HepG2 (cell line): ENCODE results near the gene ALDH16A1. TPM values are rescaled to one million over a fixed set of nuclear protein-coding genes. Genes with fewer than 3 reads are reported as not detected.

Experiments
- ATAC-seq: fragments of 200-7000 bp; cut with Tn5 transposase; 3 replicates; pipeline ENCODE4 v1.9.1; 2020; ENCODE audit warnings: mild to moderate bottlenecking, moderate library complexity
- BruUV-seq: library from RNA; stranded (reverse); fragments of 400-500 nt; replicated peaks from 2 replicates; lab custom pipeline; 2021; lab: Mats Ljungman, UMichigan
- CTCF ChIA-PET: fragments of 300-600 bp; formaldehyde crosslinking; extraction: SDS; loops from one replicate; lab custom pipeline; 2021; ENCODE audit warnings: low total read pairs, inconsistent platforms, low intra/inter-chr PET ratio; lab: Yijun Ruan, JAX
- POLR2A ChIA-PET: fragments of 350-600 bp; sonication (Branson Sonifier 250); formaldehyde crosslinking; loops from one replicate; lab custom pipeline; 2020; ENCODE audit warnings: antibody characterized with exemption, inconsistent platforms; lab: Yijun Ruan, JAX
- DNase-seq: peaks from one replicate; pipeline ENCODE4 v3.0.0-alpha.2; 2015; ENCODE audit warnings: low spot score
- FAIRE-seq: peaks from 3 replicates; lab custom pipeline; 2011; peaks lifted over from hg19 to GRCh38; lab: Jason Lieb, UNC
- H2AFZ ChIP-seq: one replicate; pipeline ENCODE4 v1.6.1; 2011; ENCODE audit warnings: low read length, inconsistent platforms
- H3K27ac ChIP-seq: fragments of 300-600 bp; 3 replicates; pipeline ENCODE4 v1.8.0; 2011; ENCODE audit warnings: mixed run types, mild to moderate bottlenecking, mixed read lengths, low read length, inconsistent platforms; ENCODE audit not compliant: insufficient read depth; ENCODE audit errors: extremely low read length
- H3K27me3 ChIP-seq, 2 experiments: fragments of 200-600 bp in 1 of 2; 2 replicates in 1 of 2; 3 replicates in 1 of 2; pipeline versions ENCODE4 v1.6.0 to v1.8.0; 2011; ENCODE audit warnings: low read length in 2 of 2, mild to moderate bottlenecking in 2 of 2, moderate library complexity in 2 of 2, inconsistent platforms in 1 of 2; ENCODE audit not compliant: insufficient read depth in 2 of 2, control insufficient read depth in 1 of 2
- H3K36me3 ChIP-seq, 2 experiments: fragments of 200-600 bp in 1 of 2; replicated peaks in 1 of 2; 2 replicates in 1 of 2; 3 replicates in 1 of 2; pipeline versions ENCODE4 v1.5.1 to v1.8.0; 2011; ENCODE audit warnings: low read length in 2 of 2, inconsistent platforms in 1 of 2; ENCODE audit not compliant: insufficient read depth in 2 of 2, control insufficient read depth in 1 of 2
- H3K4me1 ChIP-seq: 2 replicates; pipeline ENCODE4 v1.5.1; 2012; ENCODE audit warnings: low read length, inconsistent platforms; ENCODE audit not compliant: insufficient read depth
- H3K4me2 ChIP-seq: 2 replicates; pipeline ENCODE4 v1.6.0; 2011; ENCODE audit warnings: low read depth, low read length, inconsistent platforms
- H3K4me3 ChIP-seq, 3 experiments: fragments of 200-600 bp in 1 of 3; sonication (generic), shearing (Covaris generic) in 1 of 3; replicated peaks in 1 of 3; 2 replicates each; pipeline ENCODE4 v1.5.1; 2011 to 2016; ENCODE audit warnings: low read length in 3 of 3, inconsistent platforms in 2 of 3, low read depth in 2 of 3, mild to moderate bottlenecking in 2 of 3, control low read depth in 1 of 3, mixed read lengths in 1 of 3; ENCODE audit not compliant: insufficient read depth in 1 of 3
- H3K79me2 ChIP-seq: one replicate; pipeline ENCODE4 v1.6.1; 2011; ENCODE audit warnings: low read length, inconsistent platforms; ENCODE audit not compliant: insufficient read depth
- H3K9ac ChIP-seq: 2 replicates; pipeline ENCODE4 v1.6.0; 2011; ENCODE audit warnings: mild to moderate bottlenecking, low read depth, low read length, inconsistent platforms; ENCODE audit not compliant: insufficient read depth
- H3K9me3 ChIP-seq: 2 replicates; pipeline ENCODE4 v1.5.1; 2012; ENCODE audit warnings: mild to moderate bottlenecking, low read length
- H4K20me1 ChIP-seq: 2 replicates; pipeline ENCODE4 v1.6.0; 2011; ENCODE audit warnings: inconsistent platforms, mild to moderate bottlenecking, low read length, moderate library complexity; ENCODE audit not compliant: insufficient read depth
- AKAP8 ChIP-seq: sonication (generic); formaldehyde crosslinking; IDR thresholded peaks from 2 replicates; pipeline ENCODE4 v1.5.1; 2020; ENCODE audit warnings: mild to moderate bottlenecking, missing genetic modification reagents
- ATF4 ChIP-seq, 2 experiments: fragments of 450-650 bp in 1 of 2; sonication (generic) in 1 of 2; formaldehyde crosslinking; IDR thresholded peaks; 2 replicates each; pipeline versions ENCODE4 v1.5.0 to v1.8.0; 2020 to 2022; ENCODE audit warnings: mild to moderate bottlenecking in 1 of 2, missing genetic modification reagents in 1 of 2
- FOXP1 ChIP-seq, 2 experiments: fragments of 450-650 bp in 1 of 2; IDR thresholded peaks; 2 replicates each; pipeline ENCODE4 v1.6.1; 2017 to 2018; ENCODE audit warnings: antibody characterized with exemption in 1 of 2
- KLF16 ChIP-seq, 2 experiments: sonication (generic) in 1 of 2; formaldehyde crosslinking in 1 of 2; IDR thresholded peaks; 2 replicates each; pipeline versions ENCODE4 v1.6.1 to v1.8.0; 2016 to 2023; ENCODE audit warnings: missing genetic modification reagents in 2 of 2, missing compliant biosample characterization in 1 of 2
- MED1 ChIP-seq: sonication (generic); formaldehyde crosslinking; IDR thresholded peaks from 2 replicates; pipeline ENCODE4 v1.4.0; 2020; ENCODE audit warnings: missing genetic modification reagents
- MTA3 ChIP-seq: sonication (generic); formaldehyde crosslinking; IDR thresholded peaks from 2 replicates; pipeline ENCODE4 v1.4.0; 2020; ENCODE audit warnings: missing genetic modification reagents
- MXD4 ChIP-seq: IDR thresholded peaks from 2 replicates; pipeline ENCODE4 v1.6.1; 2016; ENCODE audit warnings: mild to moderate bottlenecking, missing biosample characterization, missing genetic modification reagents
- NBN ChIP-seq: fragments of 450-650 bp; conservative IDR thresholded peaks from 2 replicates; pipeline ENCODE4 v1.6.1; 2017
- SIX4 ChIP-seq: sonication (generic); formaldehyde crosslinking; IDR thresholded peaks from 2 replicates; pipeline ENCODE4 v1.4.0; 2020; ENCODE audit warnings: missing genetic modification reagents
- SMARCC2 ChIP-seq: fragments of 450-650 bp; IDR thresholded peaks from 2 replicates; pipeline ENCODE4 v1.6.1; 2017; ENCODE audit warnings: antibody characterized with exemption, mild to moderate bottlenecking
- STAG1 ChIP-seq: sonication (generic); formaldehyde crosslinking; IDR thresholded peaks from 2 replicates; pipeline ENCODE4 v1.4.0; 2020; ENCODE audit warnings: missing genetic modification reagents
- TAF15 ChIP-seq: fragments of 200-400 bp; formaldehyde crosslinking; IDR thresholded peaks from one replicate; pipeline ENCODE4 v1.6.1; 2018; ENCODE audit warnings: mild to moderate bottlenecking, low read depth, low read length; ENCODE audit not compliant: poor library complexity, severe bottlenecking
- U2AF1 ChIP-seq: fragments of 200-400 bp; formaldehyde crosslinking; optimal IDR thresholded peaks from 2 replicates; pipeline ENCODE3; 2017; ENCODE audit warnings: mild to moderate bottlenecking, low read depth, low read length
- ZNF30 ChIP-seq: sonication (generic); formaldehyde crosslinking; IDR thresholded peaks from 2 replicates; pipeline ENCODE4 v1.5.0; 2020; ENCODE audit warnings: mild to moderate bottlenecking, missing genetic modification reagents
- ZNF546 ChIP-seq: sonication (generic); formaldehyde crosslinking; conservative IDR thresholded peaks from 2 replicates; pipeline ENCODE4 v1.8.1; 2023; ENCODE audit warnings: mild to moderate bottlenecking, missing genetic modification reagents
- ZNF557 ChIP-seq: sonication (generic); formaldehyde crosslinking; IDR thresholded peaks from 2 replicates; pipeline ENCODE4 v1.4.0; 2020; ENCODE audit warnings: missing genetic modification reagents
- ZNF691 ChIP-seq: sonication (generic); formaldehyde crosslinking; IDR thresholded peaks from 2 replicates; pipeline ENCODE4 v1.4.0; 2020; ENCODE audit warnings: missing genetic modification reagents, low read depth, mild to moderate bottlenecking, borderline replicate concordance
- ZNF703 ChIP-seq: sonication (generic); formaldehyde crosslinking; IDR thresholded peaks from 2 replicates; pipeline ENCODE4 v1.5.1; 2020; ENCODE audit warnings: missing genetic modification reagents, mild to moderate bottlenecking, moderate library complexity, borderline replicate concordance
- ZNF747 ChIP-seq: sonication (generic); formaldehyde crosslinking; IDR thresholded peaks from 2 replicates; pipeline ENCODE4 v1.8.1; 2023; ENCODE audit warnings: missing genetic modification reagents, mild to moderate bottlenecking, borderline replicate concordance
- ZXDC ChIP-seq: sonication (generic); formaldehyde crosslinking; IDR thresholded peaks from 2 replicates; pipeline ENCODE4 v1.5.0; 2020; ENCODE audit warnings: mild to moderate bottlenecking, missing genetic modification reagents
- WGBS: methylation state at CpG from one replicate; pipeline ENCODE4 v1.1.6; 2017; ENCODE audit warnings: low lambda C conversion rate; 5-methylcytosine and 5-hydroxymethylcytosine counted together
- in situ Hi-C: cut with HindIII; loops from 2 replicates; pipeline ENCODE4 v1.10.0; 2017; ENCODE audit warnings: low pct_unique_long_range_greater_than_20kb; ENCODE audit not compliant: extremely low pct_ligation_motif_present
- intact Hi-C: fragments of 100-400 bp; cut with micrococcal nuclease; formaldehyde crosslinking; loops from one replicate; pipeline ENCODE4 v1.10.0; 2022; ENCODE audit not compliant: unreplicated experiment
- polyA plus RNA-seq, 8 experiments: library from polyadenylated mRNA; depleted of rRNA in 3 of 8; stranded (reverse) in 7 of 8; unstranded in 1 of 8; fragments of >200 nt; fragmentation: Illumina TruSeq in 4 of 8; extraction: Trizol in 4 of 8; gene quantifications; 2 replicates each; pipeline versions ENCODE4 v1.2.1 to v1.2.3, GENCODE V29; 2011 to 2016; ENCODE audit warnings: low read depth in 4 of 8, missing spikeins in 1 of 8, mixed read lengths in 1 of 8; ENCODE audit not compliant: insufficient read depth in 1 of 8
- total RNA-seq, 5 experiments: library from RNA; depleted of rRNA; stranded (reverse); fragments of >200 nt; fragmentation: Illumina TruSeq; extraction: Trizol; gene quantifications; 2 replicates each; pipeline ENCODE4 v1.2.3, GENCODE V29; 2016; ENCODE audit warnings: low read depth in 1 of 5

Gene ALDH16A1
- total and polyA plus RNA-seq, 2 of the 13 experiments (the other 11 are each of a cell fraction or from before 2014, with no cell fraction given): 8.4 to 34.9 TPM

GRCh38 chr19:49431330-49431749, 21.7 kb upstream of the ALDH16A1 start:
- in situ Hi-C loops (no loop called here), intact Hi-C loops (no loop called here)
- WGBS: 47% methylated on average over 18 of the region's 29 CpGs
- CTCF ChIA-PET: interaction anchor here (1.9 kb wide), 1 partner anchor 39 kb away, joined by 16 read pairs; no protein-coding TSS in a partner anchor
- no peak for FAIRE-seq
- peaks cover 6 to 86% of the 10 kb centered on the region in 2 experiments; a peak in 4 of 5 replicates for H3K27me3 ChIP-seq
- H3K4me2 ChIP-seq: no peak overlapping the region
- H3K9ac ChIP-seq: no peak overlapping the region
- ATAC-seq: no peak
- no peak overlapping the region for H3K4me3 ChIP-seq
- TF ChIP-seq KLF16 (CRISPR knock-in tag; IDR thresholded peaks at IDR 0.05) (no peak), SMARCC2 (no peak), ZNF546 (CRISPR knock-in tag) (no peak), STAG1 (CRISPR knock-in tag) (no peak), ATF4 (CRISPR knock-in tag; IDR thresholded peaks at IDR 0.05) (no peak), MED1 (CRISPR knock-in tag) (no peak), MXD4 (CRISPR knock-in tag) (no peak), U2AF1 (no peak), TAF15 (no peak), ZNF703 (CRISPR knock-in tag) (no peak), MTA3 (no peak), FOXP1 (IDR thresholded peaks at IDR 0.05) (no peak), FOXP1 (CRISPR knock-in tag; IDR thresholded peaks at IDR 0.05) (no peak), ZXDC (CRISPR knock-in tag) (no peak), AKAP8 (CRISPR knock-in tag) (no peak), ZNF557 (no peak), NBN (no peak), ZNF747 (no peak), ZNF30 (CRISPR knock-in tag) (no peak), ZNF691 (no peak), SIX4 (CRISPR knock-in tag) (no peak)
- TF ChIP-seq, all 625 proteins: peak for 0
- POLR2A ChIA-PET: no interaction called here
- Histone ChIP-seq H3K27ac (no peak overlapping the region), H3K4me1 (peaks cover 11% of the 10 kb centered on the region), H3K79me2 (no peaks in the 10 kb centered on the region), H3K9me3 (no peaks in the 10 kb centered on the region), H2AFZ (no peak overlapping the region), H4K20me1 (no peaks in the 10 kb centered on the region), H3K36me3 (no peaks in the 10 kb centered on the region)
- DNase-seq: no peak
- no TSS peak for BruUV-seq
